A673 (cell line): Measurements from ENCODE around the gene LHFPL6. TPM values are rescaled to one million over a fixed set of nuclear protein-coding genes. Genes with fewer than 3 reads are reported as not detected.

Experiments used
- BruUV-seq: library from RNA; stranded (reverse); fragments of 400-500 nt; replicated peaks from 2 replicates; lab custom pipeline; 2021; lab: Mats Ljungman, UMichigan
- CTCF ChIA-PET: fragments of 300-600 bp; sonication (Branson Sonifier 250); formaldehyde crosslinking; loops from one replicate; lab custom pipeline; 2022; ENCODE audit warnings: antibody characterized with exemption; lab: Charles Lee
- POLR2A ChIA-PET: fragments of 300-600 bp; sonication (Branson Sonifier 250); formaldehyde crosslinking; loops from one replicate; lab custom pipeline; 2022; ENCODE audit warnings: antibody characterized with exemption; ENCODE audit not compliant: low non-redundant PET; lab: Charles Lee
- DNase-seq: peaks from one replicate; pipeline ENCODE4 v3.0.0-alpha.2; 2015; ENCODE audit warnings: low spot score
- H3K27ac ChIP-seq: fragments of 200-600 bp; sonication (generic); 2 replicates; pipeline ENCODE4 v1.5.1; 2016; ENCODE audit warnings: mixed run types, low read depth, mild to moderate bottlenecking, mixed read lengths, antibody characterized with exemption, low read length; ENCODE audit not compliant: poor library complexity, severe bottlenecking
- H3K27me3 ChIP-seq: fragments of 200-600 bp; sonication (generic); replicated peaks from 2 replicates; pipeline ENCODE4 v1.6.1; 2017; ENCODE audit warnings: mixed run types, low read depth, mild to moderate bottlenecking, mixed read lengths, antibody characterized with exemption, low read length; ENCODE audit not compliant: insufficient read depth, poor library complexity
- H3K36me3 ChIP-seq: fragments of 200-600 bp; sonication (generic); 2 replicates; pipeline ENCODE4 v1.6.1; 2016; ENCODE audit warnings: mixed run types, mild to moderate bottlenecking, mixed read lengths, antibody characterized with exemption, low read length; ENCODE audit not compliant: insufficient read depth, poor library complexity, severe bottlenecking
- H3K4me1 ChIP-seq: fragments of 200-600 bp; sonication (generic); 2 replicates; pipeline ENCODE4 v1.6.1; 2017; ENCODE audit warnings: mixed run types, mild to moderate bottlenecking, mixed read lengths, antibody characterized with exemption, low read length; ENCODE audit not compliant: insufficient read depth, poor library complexity, severe bottlenecking
- H3K4me3 ChIP-seq: fragments of 200-600 bp; sonication (generic); 2 replicates; pipeline ENCODE4 v1.5.1; 2016; ENCODE audit warnings: low read depth, mixed run types, mild to moderate bottlenecking, mixed read lengths, low read length; ENCODE audit not compliant: poor library complexity, severe bottlenecking
- H3K9me3 ChIP-seq: fragments of 200-600 bp; sonication (generic); 2 replicates; pipeline ENCODE4 v1.6.1; 2016; ENCODE audit warnings: mixed run types, low read depth, mild to moderate bottlenecking, mixed read lengths, antibody characterized with exemption, low read length; ENCODE audit not compliant: poor library complexity, severe bottlenecking
- CTCF ChIP-seq: fragments of 300-800, 200-600 bp; sonication (generic); conservative IDR thresholded peaks from 2 replicates; pipeline ENCODE4 v1.5.1; 2017; ENCODE audit warnings: low read depth, mild to moderate bottlenecking, antibody characterized with exemption, low read length, moderate library complexity, mixed read lengths
- EZH2 ChIP-seq: fragments of 200-600 bp; sonication (generic); IDR thresholded peaks from 2 replicates; pipeline ENCODE4 v1.6.1; 2017; ENCODE audit warnings: borderline replicate concordance, low read depth, mild to moderate bottlenecking, mixed read lengths, antibody characterized with exemption, low read length; ENCODE audit not compliant: poor library complexity, severe bottlenecking
- intact Hi-C: fragments of 100-400 bp; cut with micrococcal nuclease; formaldehyde crosslinking; loops from one replicate; pipeline ENCODE4 v1.10.0; 2022; ENCODE audit not compliant: unreplicated experiment
- total RNA-seq: library from RNA; stranded (reverse); gene quantifications from 2 replicates; pipeline ENCODE4 v1.2.3, GENCODE V29; 2021

Gene LHFPL6
- total RNA-seq, 1 experiment from 2014 or later: 63.9 TPM

GRCh38 chr13:39533651-39534150 is 69.3 kb downstream of the LHFPL6 start:
- intact Hi-C loops: no loop called here
- no peak for DNase-seq
- TF ChIP-seq CTCF (no peak), EZH2 (no peak)
- no TSS peak for BruUV-seq
- Histone ChIP-seq H3K4me1 (peaks cover 33% of the 10 kb centered on the region), H3K27me3 (no peaks in the 10 kb centered on the region), H3K4me3 (no peak overlapping the region), H3K36me3 (no peaks in the 10 kb centered on the region), H3K9me3 (no peaks in the 10 kb centered on the region), H3K27ac (no peak overlapping the region)
- CTCF ChIA-PET: no interaction called here
- POLR2A ChIA-PET: no interaction called here

GRCh38 chr13:39531646-39532045 is 71.3 kb downstream of the LHFPL6 start:
- no peak for DNase-seq
- intact Hi-C loops: no loop called here
- H3K36me3 ChIP-seq: no peaks in the 10 kb centered on the region
- H3K27me3 ChIP-seq: no peaks in the 10 kb centered on the region
- BruUV-seq: no TSS peak
- TF ChIP-seq CTCF (no peak), EZH2 (no peak)
- POLR2A ChIA-PET: no interaction called here
- CTCF ChIA-PET: no interaction called here
- H3K9me3 ChIP-seq: no peaks in the 10 kb centered on the region
- no peak overlapping the region for H3K27ac ChIP-seq
- peaks cover 27% of the 10 kb centered on the region for H3K4me1 ChIP-seq
- no peak overlapping the region for H3K4me3 ChIP-seq

- Histone ChIP-seq H3K27me3 (no peaks in the 10 kb centered on the region), H3K4me1 (peaks cover 21% of the 10 kb centered on the region), H3K9me3 (no peaks in the 10 kb centered on the region), H3K36me3 (no peaks in the 10 kb centered on the region), H3K4me3 (no peak overlapping the region), H3K27ac (no peak overlapping the region)
- intact Hi-C loops: no loop called here
- TF ChIP-seq CTCF (no peak), EZH2 (no peak)
- no peak for DNase-seq
- CTCF ChIA-PET: no interaction called here
- no TSS peak for BruUV-seq
- POLR2A ChIA-PET: interaction anchor here (0.6 kb wide), 1 partner anchor 13 kb away, joined by 4 read pairs; no protein-coding TSS in a partner anchor
These were observed 72.1 kb downstream of the LHFPL6 start for GRCh38 chr13:39530916-39531315.
